HG02840 (cell line): ENCODE measurements around the gene ZNF778.

ENCODE experiments used
- ATAC-seq: cut with Tn5 transposase; IDR thresholded peaks from one replicate; pipeline ENCODE4 v1.9.1; 2021; ENCODE audit warnings: mild to moderate bottlenecking, moderate library complexity, moderate number of reproducible peaks; ENCODE audit not compliant: unreplicated experiment, low FRiP score

Gene ZNF778

GRCh38 chr16:89217388-89218191 is at the start of gene ZNF778:
TSS of gene ZNF778 (plus strand) at chr16:89217703. CDS start at chr16:89221128, 3,425 bp downstream.
- peak; percentile 84 for ATAC-seq

DNA sequence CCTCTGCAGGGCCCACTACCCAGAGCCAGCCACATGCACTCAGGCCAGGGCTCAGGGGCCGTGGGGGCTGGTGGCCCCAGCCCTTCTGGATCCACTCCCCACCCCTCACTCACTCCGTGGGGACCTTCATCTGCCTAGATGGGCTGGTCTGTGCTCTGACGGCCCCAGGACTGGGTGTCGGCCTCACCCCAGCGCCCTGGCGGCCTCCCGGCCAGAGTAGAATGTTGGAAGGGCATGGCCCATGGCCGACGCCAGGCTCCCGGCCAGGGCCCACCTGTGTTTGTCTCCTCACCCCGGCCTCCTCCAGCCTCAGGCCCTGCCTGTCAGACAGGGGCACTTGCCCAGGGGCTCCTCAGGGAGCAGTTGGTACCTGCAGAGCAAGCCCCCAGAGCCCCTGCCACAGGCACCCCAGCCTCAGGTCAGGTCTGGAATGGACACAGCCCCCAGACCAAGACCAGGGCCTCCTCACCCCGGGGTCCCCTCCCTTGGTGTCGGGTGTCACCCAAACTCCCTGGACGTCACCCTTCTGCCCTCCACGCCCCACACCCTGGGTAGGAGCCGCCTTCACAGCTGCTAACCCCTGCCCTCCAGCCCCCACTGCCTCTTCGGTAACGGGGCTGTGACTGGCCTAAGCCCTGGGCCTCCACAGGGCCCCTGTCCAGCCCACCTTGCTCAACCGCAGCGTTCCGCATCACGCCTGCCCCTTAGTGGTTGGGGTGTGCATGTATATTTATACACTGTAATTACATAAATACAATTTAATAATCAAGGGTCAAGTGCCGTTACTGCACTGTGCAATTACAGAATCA is 48.9 kb upstream of the ZNF778 start:
- ATAC-seq: no peak

DNA sequence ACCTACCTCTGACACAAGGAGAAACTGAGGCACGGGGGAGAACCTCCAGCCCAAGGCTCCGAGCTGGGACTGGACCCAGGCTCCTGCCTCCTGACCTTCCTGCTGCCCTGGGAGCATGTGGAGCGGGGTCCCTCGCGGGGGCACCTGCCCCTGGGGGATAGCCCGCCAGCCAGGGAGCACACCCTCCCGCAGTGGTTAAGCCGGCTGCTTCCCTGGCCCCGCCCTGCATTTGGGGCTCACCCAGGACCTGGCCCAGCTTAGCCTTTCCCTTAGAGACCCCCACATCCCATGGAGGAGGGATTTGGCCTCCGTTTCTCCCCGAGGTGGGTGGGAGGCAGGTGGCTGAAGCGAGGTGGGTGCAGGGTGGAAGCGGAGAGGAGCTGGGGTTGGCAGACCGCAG is 47.7 kb upstream of the ZNF778 start:
- ATAC-seq: no peak

GRCh38 chr16:89170346-89171215 is 46.9 kb upstream of the ZNF778 start:
- no peak for ATAC-seq

GRCh38 chr16:89171216-89172170 is 46.0 kb upstream of the ZNF778 start, which contains the start of gene CDH15:
TSS of gene CDH15 (plus strand) at chr16:89171748. CDS start at chr16:89171832, 84 bp downstream.
- peak; percentile 71 for ATAC-seq

- ATAC-seq: no peak
These were observed 45.4 kb upstream of the ZNF778 start for GRCh38 chr16:89172171-89172527.

DNA sequence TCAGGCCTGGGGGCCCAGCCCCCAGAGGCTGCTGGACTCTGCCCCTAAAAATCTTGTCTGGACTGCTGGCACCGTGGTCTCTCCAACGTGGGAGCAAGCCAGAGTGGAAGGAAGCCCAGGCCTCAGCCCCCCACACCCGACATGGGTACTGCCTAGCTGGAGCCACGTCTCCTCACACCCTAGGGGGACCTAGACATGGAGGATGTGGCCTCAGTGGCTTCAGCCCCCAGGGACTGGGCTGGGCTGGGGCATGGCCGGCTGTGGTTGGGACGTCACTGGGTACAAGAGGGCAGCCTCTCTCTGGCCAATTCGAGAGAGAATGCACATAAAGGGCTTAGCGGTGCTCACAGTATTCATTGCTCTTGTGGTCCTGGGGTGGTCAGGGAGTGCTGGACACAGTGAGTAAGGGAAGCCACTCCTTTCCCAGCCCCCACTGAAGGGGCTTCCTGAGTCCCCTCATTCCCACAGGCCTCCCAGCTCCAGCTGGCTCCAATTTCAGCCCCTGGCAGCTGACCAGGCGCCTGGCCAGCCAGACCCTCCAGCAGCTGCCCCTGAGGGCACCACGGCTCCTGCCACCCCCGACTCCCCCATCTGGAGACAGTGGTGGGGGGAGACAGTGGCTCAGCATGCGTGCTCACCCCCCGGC is 44.9 kb upstream of the ZNF778 start:
- ATAC-seq: no peak

DNA sequence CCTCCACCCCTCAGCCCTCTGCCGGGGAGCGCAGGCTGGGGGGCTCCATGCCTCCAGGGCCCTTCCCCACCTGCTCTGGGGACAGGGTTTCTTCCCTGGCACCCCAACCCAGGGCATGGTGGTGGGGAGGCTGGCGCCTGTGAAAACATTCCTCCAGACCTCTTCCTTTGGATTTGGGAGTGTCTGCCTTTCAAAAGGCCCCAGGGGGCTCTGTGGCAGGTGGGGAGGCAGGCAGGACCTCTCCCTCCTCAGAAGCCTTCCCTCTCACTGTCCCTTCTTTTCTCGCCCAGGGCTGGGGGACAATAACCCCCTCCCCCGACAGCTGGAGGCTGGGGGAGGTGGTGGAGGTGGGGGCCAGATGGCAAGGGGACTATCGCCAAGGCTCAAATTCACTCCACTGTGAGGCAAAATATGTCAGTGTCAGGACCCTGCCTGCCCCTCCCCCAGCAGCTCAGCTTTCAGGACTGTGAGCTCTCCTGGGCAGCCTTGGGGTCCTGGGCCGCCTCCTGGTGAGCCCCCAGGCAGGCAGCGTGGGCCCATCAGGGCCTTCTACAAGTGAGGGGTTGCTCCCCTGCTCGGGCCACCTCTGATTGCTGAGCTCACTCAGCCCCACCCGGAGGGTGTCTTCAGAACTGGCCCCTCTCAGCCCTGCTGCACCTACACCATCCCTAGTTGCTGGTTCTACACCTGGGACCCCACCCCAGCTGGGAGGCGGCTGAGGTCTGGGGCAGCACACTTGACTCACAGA is 44.2 kb upstream of the ZNF778 start:
- no peak for ATAC-seq

- ATAC-seq: no peak
These were observed 43.3 kb upstream of the ZNF778 start for GRCh38 chr16:89174055-89174827.

DNA sequence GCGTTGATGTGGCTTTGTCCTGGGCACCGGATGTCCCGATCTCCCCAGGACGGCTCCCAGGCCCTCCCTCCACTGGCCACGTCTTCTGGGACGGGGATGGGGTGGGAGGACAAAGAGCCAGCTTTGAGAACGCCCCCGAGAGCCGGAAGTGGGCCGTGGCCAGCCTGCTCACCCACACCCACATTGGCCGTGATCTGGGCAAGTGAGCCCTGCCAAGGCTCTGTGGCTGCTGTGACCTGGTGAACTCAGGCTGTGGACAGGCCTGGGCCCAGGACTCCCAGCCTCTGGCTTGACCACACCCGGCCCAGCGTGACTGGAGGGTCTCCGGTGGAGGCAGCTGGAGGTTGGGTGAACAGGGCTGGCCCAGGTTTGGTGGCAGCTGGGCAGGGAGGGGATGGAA is 42.6 kb upstream of the ZNF778 start:
- no peak for ATAC-seq

GRCh38 chr16:89175280-89176146 is 42.0 kb upstream of the ZNF778 start:
- ATAC-seq: no peak

- no peak for ATAC-seq
These were observed 41.3 kb upstream of the ZNF778 start for GRCh38 chr16:89176147-89176690.

GRCh38 chr16:89176717-89177116 is 40.8 kb upstream of the ZNF778 start:
- no peak for ATAC-seq

- ATAC-seq: no peak
These were observed 40.0 kb upstream of the ZNF778 start for GRCh38 chr16:89177501-89177900.

DNA sequence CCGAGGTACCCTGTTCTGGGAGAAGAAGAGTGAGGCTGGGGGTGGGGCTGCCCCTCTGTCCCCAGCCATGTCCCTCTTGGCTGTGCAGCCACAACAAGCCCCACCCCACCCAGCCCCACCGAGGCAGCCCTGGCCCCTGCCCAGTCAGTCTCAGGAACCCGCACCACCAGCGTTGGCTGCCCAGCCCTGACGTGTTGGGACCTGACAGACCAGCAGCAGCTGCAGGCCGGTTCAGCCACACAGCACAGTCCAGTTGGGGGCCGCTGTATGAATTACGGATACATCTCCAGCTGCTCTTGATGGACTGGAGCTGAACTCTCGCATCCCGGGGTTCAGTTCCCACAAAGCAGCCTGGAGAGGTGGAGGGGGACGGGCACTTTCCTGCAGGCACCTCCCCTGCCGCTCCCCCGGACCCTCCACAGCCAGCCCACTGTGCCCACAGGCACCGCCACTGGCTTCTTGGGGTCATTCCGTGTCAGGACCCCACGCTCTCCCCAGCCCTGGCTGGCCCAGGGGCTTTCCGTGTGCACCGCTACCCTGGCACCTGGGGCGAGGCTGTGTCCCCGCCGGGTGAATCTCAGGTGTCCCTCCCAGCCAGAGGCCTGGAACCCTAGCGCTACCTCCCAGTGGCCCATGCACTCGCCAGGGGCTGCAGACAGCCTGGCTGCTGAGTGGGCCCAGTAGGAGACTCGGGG is 38.9 kb upstream of the ZNF778 start:
- no peak for ATAC-seq

DNA sequence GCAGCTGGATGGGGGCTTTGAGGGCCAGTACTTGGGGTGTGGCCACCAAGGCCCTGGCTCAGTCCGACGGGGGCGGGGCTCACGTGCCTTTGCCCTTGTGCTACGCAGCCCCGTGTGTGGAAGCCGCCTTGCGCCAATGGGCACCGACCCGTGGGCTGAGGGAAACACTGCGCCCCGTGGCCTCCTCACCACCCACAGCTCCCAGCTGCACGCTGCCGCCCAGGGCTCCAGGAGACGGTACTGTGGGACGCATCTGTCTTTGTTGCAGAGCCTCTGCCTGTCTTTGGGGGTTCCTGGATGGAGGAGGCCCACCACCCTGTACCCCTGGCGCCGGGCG is 38.4 kb upstream of the ZNF778 start:
- no peak for ATAC-seq
